Astrocyte (in vitro differentiated cells and primary cell): Measurements from ENCODE around the gene SRC. TPM values are rescaled to one million over a fixed set of nuclear protein-coding genes. Genes with fewer than 3 reads are reported as not detected.
A peak's percentile ranks its signal among the peaks of the same experiment; 100 is the strongest.

ENCODE experiments used
- DNase-seq: peaks from one replicate; pipeline ENCODE4 v3.0.0-alpha.2; 2010; ENCODE audit warnings: low read depth
- FAIRE-seq: peaks from 2 replicates; lab custom pipeline; 2011; peaks lifted over from hg19 to GRCh38; lab: Jason Lieb, UNC
- H2AFZ ChIP-seq: 2 replicates; pipeline ENCODE4 v1.6.0; 2012; ENCODE audit warnings: low read depth, low read length, inconsistent platforms
- H3K27ac ChIP-seq: 2 replicates; pipeline ENCODE4 v1.5.1; 2011; ENCODE audit warnings: low read depth, low read length, inconsistent platforms
- H3K27me3 ChIP-seq: 2 replicates; pipeline ENCODE4 v1.6.0; 2011; ENCODE audit warnings: low read length, inconsistent platforms; ENCODE audit not compliant: insufficient read depth
- H3K36me3 ChIP-seq: 2 replicates; pipeline ENCODE4 v1.5.1; 2011; ENCODE audit warnings: low read length, inconsistent platforms; ENCODE audit not compliant: insufficient read depth
- H3K4me1 ChIP-seq: 2 replicates; pipeline ENCODE4 v1.5.1; 2011; ENCODE audit warnings: low read length, inconsistent platforms; ENCODE audit not compliant: insufficient read depth
- H3K4me2 ChIP-seq: 2 replicates; pipeline ENCODE4 v1.6.0; 2012; ENCODE audit warnings: low read length, inconsistent platforms
- H3K4me3 ChIP-seq: 2 replicates; pipeline ENCODE4 v1.5.1; 2011; ENCODE audit warnings: low read depth, mild to moderate bottlenecking, low read length, inconsistent platforms; ENCODE audit not compliant: insufficient read depth
- H3K79me2 ChIP-seq: 2 replicates; pipeline ENCODE4 v1.6.0; 2012; ENCODE audit warnings: mild to moderate bottlenecking, low read length, inconsistent platforms; ENCODE audit not compliant: insufficient read depth
- H3K9ac ChIP-seq: 2 replicates; pipeline ENCODE4 v1.6.0; 2012; ENCODE audit warnings: mild to moderate bottlenecking, low read length, inconsistent platforms
- H3K9me3 ChIP-seq: 2 replicates; pipeline ENCODE4 v1.5.1; 2012; ENCODE audit warnings: low read depth, mild to moderate bottlenecking, low read length, inconsistent platforms; ENCODE audit not compliant: insufficient read depth
- H4K20me1 ChIP-seq: 2 replicates; pipeline ENCODE4 v1.6.0; 2012; ENCODE audit warnings: low read length, inconsistent platforms; ENCODE audit not compliant: insufficient read depth
- H3K27ac Mint-ChIP-seq: one replicate; pipeline ENCODE4 v1.8.0; 2021; ENCODE audit warnings: mild to moderate bottlenecking, mixed read lengths; ENCODE audit not compliant: unreplicated experiment
- H3K27me3 Mint-ChIP-seq: one replicate; pipeline ENCODE4 v1.8.0; 2021; ENCODE audit warnings: low read depth, mixed read lengths; ENCODE audit not compliant: unreplicated experiment
- H3K36me3 Mint-ChIP-seq: one replicate; pipeline ENCODE4 v1.8.0; 2021; ENCODE audit warnings: low read depth, mixed read lengths; ENCODE audit not compliant: unreplicated experiment
- H3K4me1 Mint-ChIP-seq: one replicate; pipeline ENCODE4 v1.8.0; 2021; ENCODE audit warnings: low read depth, mixed read lengths; ENCODE audit not compliant: unreplicated experiment
- H3K4me3 Mint-ChIP-seq: one replicate; pipeline ENCODE4 v1.8.0; 2021; ENCODE audit warnings: mild to moderate bottlenecking, moderate library complexity, mixed read lengths; ENCODE audit not compliant: unreplicated experiment
- H3K9me3 Mint-ChIP-seq: one replicate; pipeline ENCODE4 v1.8.0; 2021; ENCODE audit warnings: mild to moderate bottlenecking, mixed read lengths; ENCODE audit not compliant: unreplicated experiment
- CTCF ChIP-seq: IDR thresholded peaks from 2 replicates; pipeline ENCODE4 v1.5.1; 2011; ENCODE audit warnings: low read depth, mild to moderate bottlenecking, inconsistent platforms, low read length, moderate library complexity; ENCODE audit not compliant: insufficient read depth
- EZH2 ChIP-seq: IDR thresholded peaks from 2 replicates; pipeline ENCODE4 v1.6.1; 2012; ENCODE audit warnings: mild to moderate bottlenecking, low read length, inconsistent platforms; ENCODE audit not compliant: insufficient read depth
- total RNA-seq: library from RNA; stranded (reverse); gene quantifications from 2 replicates; pipeline ENCODE4 v1.2.1, GENCODE V29; 2021

SRC gene
- total RNA-seq, 1 donor from 2014 or later: 33.4 TPM

GRCh38 chr20:37414224-37415035, 68.5 kb downstream of the SRC start:
- Histone ChIP-seq H3K4me1 (peaks cover 11% of the 10 kb centered on the region), H3K9ac (no peak overlapping the region), H3K9me3 (no peaks in the 10 kb centered on the region), H3K4me2 (no peak overlapping the region), H2AFZ (no peak overlapping the region), H4K20me1 (no peaks in the 10 kb centered on the region), H3K36me3 (no peaks in the 10 kb centered on the region), H3K27me3 (peaks cover 42% of the 10 kb centered on the region), H3K79me2 (no peaks in the 10 kb centered on the region), H3K27ac (no peak overlapping the region), H3K4me3 (no peak overlapping the region)
- peak overlapping the region; percentile 63 for H3K27ac Mint-ChIP-seq
- no peak for TF ChIP-seq CTCF
- no peak for TF ChIP-seq EZH2
- DNase-seq (no peak), FAIRE-seq (no peak)
- peaks cover 4% of the 10 kb centered on the region for H3K36me3 Mint-ChIP-seq
- H3K9me3 Mint-ChIP-seq: no peaks in the 10 kb centered on the region
- peaks cover 32% of the 10 kb centered on the region for H3K27me3 Mint-ChIP-seq
- peak overlapping the region; percentile 47 for H3K4me3 Mint-ChIP-seq
- H3K4me1 Mint-ChIP-seq: no peaks in the 10 kb centered on the region

GRCh38 chr20:37415118-37416085, 69.5 kb downstream of the SRC start:
- Histone ChIP-seq H3K27me3 (peaks cover 38% of the 10 kb centered on the region), H2AFZ (no peak overlapping the region), H3K9me3 (no peaks in the 10 kb centered on the region), H4K20me1 (no peaks in the 10 kb centered on the region), H3K4me3 (no peak overlapping the region), H3K36me3 (no peaks in the 10 kb centered on the region), H3K9ac (no peak overlapping the region), H3K4me1 (peaks cover 11% of the 10 kb centered on the region), H3K27ac (no peak overlapping the region), H3K4me2 (no peak overlapping the region), H3K79me2 (no peaks in the 10 kb centered on the region)
- no peak overlapping the region for H3K27ac Mint-ChIP-seq
- H3K9me3 Mint-ChIP-seq: no peaks in the 10 kb centered on the region
- peak overlapping the region; percentile 31 for H3K4me3 Mint-ChIP-seq
- no peaks in the 10 kb centered on the region for H3K4me1 Mint-ChIP-seq
- peaks cover 34% of the 10 kb centered on the region for H3K27me3 Mint-ChIP-seq
- peaks cover 2% of the 10 kb centered on the region for H3K36me3 Mint-ChIP-seq
- no peak for FAIRE-seq
- TF ChIP-seq EZH2 (no peak), CTCF (no peak)
- DNase-seq: no peak
